ENCODE results near the gene MAP3K20. TPM values are rescaled to one million over a fixed set of nuclear protein-coding genes. Genes with fewer than 3 reads are reported as not detected.
"Not testable (repeated sequence)": the region's sequence is repeated elsewhere in the genome, so short reads cannot be mapped to it uniquely, and the experiment has no call there.

MAP3K20 gene
- total RNA-seq, 4 donors from 2014 or later, result 24.1 to 34.5 (median 25.6) TPM

DNA sequence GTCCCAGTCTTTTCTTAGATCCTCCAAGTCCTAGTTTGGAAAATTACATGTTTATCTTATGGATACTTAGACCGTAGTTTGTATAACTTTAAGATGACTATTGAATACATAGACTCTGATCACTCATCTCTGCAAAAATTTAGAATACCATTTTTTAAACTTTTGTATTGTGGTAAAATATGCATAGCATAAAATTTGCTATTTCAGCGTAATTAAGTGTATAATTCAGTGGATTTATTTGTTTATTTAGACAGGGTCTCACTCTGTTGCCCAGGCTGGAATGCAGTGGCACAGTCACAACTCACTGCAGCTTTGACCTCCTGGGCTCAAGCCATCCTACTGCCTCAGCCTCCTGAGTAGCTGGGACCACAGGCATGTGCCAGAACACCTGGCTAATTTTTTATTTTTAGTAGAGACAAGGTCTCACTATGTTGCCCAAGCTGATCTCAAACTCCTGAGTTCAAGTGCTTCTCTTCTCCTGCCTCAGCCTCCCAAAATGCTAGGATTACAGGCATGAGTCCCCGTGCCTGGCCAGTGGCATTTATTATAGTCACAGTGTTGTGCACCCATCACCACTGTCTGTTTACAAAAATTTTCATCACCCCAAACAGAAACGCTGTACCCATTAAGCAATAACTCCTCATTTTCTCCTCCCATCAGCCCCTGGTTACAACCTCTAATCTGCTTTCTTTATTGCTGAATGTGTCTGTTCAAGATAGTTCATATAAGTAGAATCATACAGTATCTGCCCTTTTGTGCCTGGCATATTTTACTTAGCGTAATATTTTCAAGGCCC lies 90.0 kb downstream of the MAP3K20 start:
- intact Hi-C loops (cut with DNase I), result no loop called here
- WGBS, 2 donors, result 87 to 88% methylated on average over 5 of the region's 5 CpGs
- Histone ChIP-seq H3K4me1 (peaks cover 6% of the 10 kb centered on the region in 2 donors), H3K9me3 (no peaks in the 10 kb centered on the region), H3K27me3 (no peaks in the 10 kb centered on the region), H3K4me3 (replicated peaks in 1 of 3) (no peak overlapping the region), H3K36me3 (no peaks in the 10 kb centered on the region), H3K27ac (no peak overlapping the region)
- peak; percentile 22 to 51 for DNase-seq
- no peak for TF ChIP-seq POLR2A (IDR thresholded peaks at IDR 0.05)
- TF ChIP-seq, protein P1, sequence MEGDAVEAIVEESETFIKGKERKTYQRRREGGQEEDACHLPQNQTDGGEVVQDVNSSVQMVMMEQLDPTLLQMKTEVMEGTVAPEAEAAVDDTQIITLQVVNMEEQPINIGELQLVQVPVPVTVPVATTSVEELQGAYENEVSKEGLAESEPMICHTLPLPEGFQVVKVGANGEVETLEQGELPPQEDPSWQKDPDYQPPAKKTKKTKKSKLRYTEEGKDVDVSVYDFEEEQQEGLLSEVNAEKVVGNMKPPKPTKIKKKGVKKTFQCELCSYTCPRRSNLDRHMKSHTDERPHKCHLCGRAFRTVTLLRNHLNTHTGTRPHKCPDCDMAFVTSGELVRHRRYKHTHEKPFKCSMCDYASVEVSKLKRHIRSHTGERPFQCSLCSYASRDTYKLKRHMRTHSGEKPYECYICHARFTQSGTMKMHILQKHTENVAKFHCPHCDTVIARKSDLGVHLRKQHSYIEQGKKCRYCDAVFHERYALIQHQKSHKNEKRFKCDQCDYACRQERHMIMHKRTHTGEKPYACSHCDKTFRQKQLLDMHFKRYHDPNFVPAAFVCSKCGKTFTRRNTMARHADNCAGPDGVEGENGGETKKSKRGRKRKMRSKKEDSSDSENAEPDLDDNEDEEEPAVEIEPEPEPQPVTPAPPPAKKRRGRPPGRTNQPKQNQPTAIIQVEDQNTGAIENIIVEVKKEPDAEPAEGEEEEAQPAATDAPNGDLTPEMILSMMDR (IDR thresholded peaks at IDR 0.05), result no peak

DNA sequence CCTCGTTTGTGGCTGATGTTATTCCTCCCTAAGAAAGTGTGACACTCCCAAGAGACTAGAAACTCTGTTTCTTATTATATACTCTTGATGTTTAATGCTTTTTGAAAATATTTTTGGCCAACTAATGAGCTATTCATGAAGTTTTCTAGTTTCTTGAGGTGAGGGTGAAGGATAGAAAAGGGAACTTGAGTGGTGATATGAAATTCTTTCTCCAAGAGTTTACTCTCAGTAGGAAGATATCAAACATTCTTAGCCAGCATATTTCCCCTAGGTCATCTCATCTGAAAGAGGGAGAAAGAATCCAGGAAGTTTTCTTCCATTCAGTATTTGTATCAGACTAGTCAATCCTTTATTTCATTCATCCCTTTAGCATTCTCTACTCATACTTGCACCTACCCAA lies 95.7 kb downstream of the MAP3K20 start:
- Histone ChIP-seq H3K27me3 (no peaks in the 10 kb centered on the region), H3K36me3 (no peaks in the 10 kb centered on the region), H3K9me3 (no peaks in the 10 kb centered on the region), H3K4me1 (peaks cover 0 to 5% of the 10 kb centered on the region in 2 donors), H3K4me3 (replicated peaks in 1 of 3) (no peak overlapping the region), H3K27ac (no peak overlapping the region)
- DNase-seq, result no peak
- intact Hi-C loops (cut with DNase I), result no loop called here
- WGBS, 2 donors, result 74 to 82% methylated on average over 1 of the region's 1 CpG
- TF ChIP-seq, protein P1 (IDR thresholded peaks at IDR 0.05), result no peak
- TF ChIP-seq POLR2A (IDR thresholded peaks at IDR 0.05), result no peak

DNA sequence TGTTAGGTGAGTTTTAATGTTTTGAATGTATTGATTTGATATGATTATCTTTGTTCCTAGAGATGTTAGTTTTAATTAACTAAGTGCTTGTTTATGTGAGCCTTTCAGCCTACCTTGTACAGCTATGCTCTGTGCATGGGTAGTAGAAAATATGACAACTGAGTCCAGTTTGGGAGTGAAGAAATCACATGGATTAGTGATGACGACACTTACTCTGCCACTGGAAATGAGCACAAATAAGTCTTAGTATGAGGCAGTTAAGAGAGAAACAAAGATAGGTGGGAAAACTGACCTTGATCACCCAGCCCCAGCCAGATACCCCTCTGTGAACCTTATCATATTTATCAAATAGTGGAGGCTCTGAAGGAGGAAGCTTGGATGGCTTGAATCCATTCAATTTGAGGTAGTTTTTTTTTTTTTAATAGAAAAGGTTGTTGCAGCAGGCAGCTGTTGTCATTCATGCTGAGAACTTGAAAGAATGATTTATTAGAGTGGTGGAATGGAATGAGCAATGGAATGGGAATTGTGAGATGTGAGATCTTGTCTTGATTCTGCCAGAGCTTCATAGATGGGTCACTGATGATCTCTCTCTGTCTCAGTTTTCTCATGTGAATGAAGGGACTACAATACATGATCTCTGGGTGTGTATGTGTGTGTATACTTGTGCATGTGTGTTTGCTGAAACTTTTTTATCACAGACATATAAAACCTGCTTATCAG lies 96.4 kb downstream of the MAP3K20 start:
- H3K9me3 ChIP-seq, result no peaks in the 10 kb centered on the region
- peaks cover 0 to 5% of the 10 kb centered on the region in 2 donors for H3K4me1 ChIP-seq
- WGBS, 2 donors, result 95 to 98% methylated on average over 1 of the region's 1 CpG
- intact Hi-C loops (cut with DNase I), result no loop called here
- no peak overlapping the region for H3K27ac ChIP-seq
- H3K4me3 ChIP-seq (replicated peaks in 1 of 3), result no peak overlapping the region
- TF ChIP-seq, protein P1 (IDR thresholded peaks at IDR 0.05), result no peak
- no peak for TF ChIP-seq POLR2A (IDR thresholded peaks at IDR 0.05)
- no peaks in the 10 kb centered on the region for H3K27me3 ChIP-seq
- DNase-seq, result no peak
- H3K36me3 ChIP-seq, result no peaks in the 10 kb centered on the region

DNA sequence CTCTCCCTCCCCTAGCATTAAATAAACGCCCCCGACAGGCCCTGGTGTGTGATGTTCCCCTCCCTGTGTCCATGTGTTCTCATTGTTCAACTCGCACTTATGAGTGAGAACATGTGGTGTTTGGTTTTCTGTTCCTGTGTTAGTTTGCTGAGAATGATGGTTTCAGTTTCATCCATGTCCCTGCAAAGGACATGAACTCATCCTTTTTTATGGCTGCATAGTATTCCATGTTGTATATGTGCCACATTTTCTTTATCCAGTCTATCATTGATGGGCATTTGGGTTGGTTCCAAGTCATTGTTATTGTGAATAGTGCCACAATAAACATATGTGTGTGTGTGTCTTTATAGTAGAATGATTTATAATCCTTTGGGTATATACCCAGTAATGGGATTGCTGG lies 98.7 kb downstream of the MAP3K20 start:
- H3K9me3 ChIP-seq; H3K27me3 ChIP-seq; H3K36me3 ChIP-seq; DNase-seq; H3K27ac ChIP-seq; intact Hi-C loops (cut with DNase I); H3K4me3 ChIP-seq (replicated peaks in 1 of 3); H3K4me1 ChIP-seq: not testable (repeated sequence)
- 97 to 99% methylated on average over 3 of the region's 3 CpGs for WGBS, 2 donors

DNA sequence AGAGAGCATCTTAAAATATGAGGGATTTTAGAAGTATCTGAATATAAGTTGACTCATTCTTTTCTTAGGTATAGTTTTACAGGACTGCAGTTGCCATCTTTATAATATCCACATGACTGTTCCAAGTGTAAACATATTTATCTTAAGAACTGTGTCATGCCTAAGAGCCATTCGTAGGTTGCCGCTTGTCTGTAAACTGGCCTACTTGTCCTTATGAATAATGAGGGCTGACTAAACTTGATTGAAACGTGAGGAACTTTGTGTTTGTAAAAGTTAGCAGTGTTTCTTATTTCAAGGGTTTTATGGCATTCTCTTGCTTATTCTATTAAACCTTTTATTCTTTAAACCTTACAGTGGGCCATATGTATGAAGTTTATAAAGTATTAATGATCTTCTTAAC lies 99.6 kb downstream of the MAP3K20 start:
- intact Hi-C loops (cut with DNase I), result no loop called here

More for the DNA sequence above, 99.6 kb downstream of the MAP3K20 start:
- Histone ChIP-seq H3K4me1 (peaks cover 0 to 5% of the 10 kb centered on the region in 2 donors), H3K27me3 (no peaks in the 10 kb centered on the region), H3K9me3 (no peaks in the 10 kb centered on the region), H3K4me3 (replicated peaks in 1 of 3) (no peak overlapping the region), H3K27ac (no peak overlapping the region), H3K36me3 (no peaks in the 10 kb centered on the region)
- TF ChIP-seq, protein P1 (IDR thresholded peaks at IDR 0.05), result no peak
- TF ChIP-seq POLR2A (IDR thresholded peaks at IDR 0.05), result no peak
- WGBS, 2 donors, result 73 to 94% methylated on average over 3 of the region's 3 CpGs
- DNase-seq, result no peak

Measured in thyroid gland (tissue), 4 donors.